IPS-15b (cell line): Measurements from ENCODE around the gene PET117.
A peak's percentile ranks its signal among the peaks of the same experiment; 100 is the strongest.
"Not testable (repeated sequence)": the region's sequence is repeated elsewhere in the genome, so short reads cannot be mapped to it uniquely, and the experiment has no call there.

ENCODE experiments used
- H3K27me3 ChIP-seq: one replicate; pipeline ENCODE4 v1.6.1; 2013; ENCODE audit warnings: low read length; ENCODE audit not compliant: control insufficient read depth, insufficient read depth
- H3K36me3 ChIP-seq: one replicate; pipeline ENCODE4 v1.6.1; 2013; ENCODE audit warnings: low read length; ENCODE audit not compliant: control insufficient read depth, insufficient read depth
- H3K4me1 ChIP-seq: one replicate; pipeline ENCODE4 v1.6.1; 2013; ENCODE audit warnings: mild to moderate bottlenecking, low read length; ENCODE audit not compliant: control insufficient read depth, insufficient read depth
- H3K4me3 ChIP-seq: one replicate; pipeline ENCODE4 v1.5.1; 2013; ENCODE audit warnings: low read depth, low read length
- H3K9ac ChIP-seq: one replicate; pipeline ENCODE4 v1.6.1; 2013; ENCODE audit warnings: low read depth, mild to moderate bottlenecking, low read length
- H3K9me3 ChIP-seq: one replicate; pipeline ENCODE4 v1.6.1; 2013; ENCODE audit warnings: mild to moderate bottlenecking, low read length; ENCODE audit not compliant: control insufficient read depth, insufficient read depth

The PET117 gene

GRCh38 chr20:18108326-18108725, 29.3 kb upstream of the PET117 start:
- no peaks in the 10 kb centered on the region for H3K27me3 ChIP-seq

GRCh38 chr20:18128574-18128973, 9.1 kb upstream of the PET117 start:
- not testable (repeated sequence) for H3K27me3 ChIP-seq, H3K9me3 ChIP-seq

More at GRCh38 chr20:18108326-18108725, 29.3 kb upstream of the PET117 start:
- Histone ChIP-seq H3K9me3 (no peaks in the 10 kb centered on the region), H3K9ac (no peak overlapping the region), H3K4me1 (no peaks in the 10 kb centered on the region), H3K36me3 (no peaks in the 10 kb centered on the region), H3K4me3 (no peak overlapping the region)

DNA sequence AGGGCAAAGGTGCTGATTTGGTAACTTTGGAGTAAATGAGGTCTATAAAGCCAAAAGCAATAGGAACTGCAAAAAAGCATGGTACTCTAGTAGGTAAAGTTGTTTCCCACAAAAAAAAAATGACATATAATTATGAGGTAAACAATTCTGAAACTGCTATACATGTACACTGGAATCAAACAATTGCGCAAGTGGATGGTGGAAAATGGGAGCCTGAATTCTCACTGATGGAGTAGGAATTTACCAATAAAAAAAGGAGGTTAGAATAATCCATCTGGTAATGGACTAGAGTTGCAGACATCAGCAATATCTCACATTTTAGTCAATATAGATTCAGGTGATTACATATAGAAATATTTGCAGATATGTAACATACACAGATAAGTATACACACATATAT, 5.0 kb upstream of the PET117 start:
- no peaks in the 10 kb centered on the region for H3K36me3 ChIP-seq
- peaks cover 7% of the 10 kb centered on the region for H3K27me3 ChIP-seq
- no peaks in the 10 kb centered on the region for H3K9me3 ChIP-seq
- no peak overlapping the region for H3K9ac ChIP-seq
- H3K4me3 ChIP-seq = no peak overlapping the region
- H3K4me1 ChIP-seq = no peaks in the 10 kb centered on the region

More at GRCh38 chr20:18128574-18128973, 9.1 kb upstream of the PET117 start:
- H3K36me3 ChIP-seq, H3K9ac ChIP-seq, H3K4me3 ChIP-seq, H3K4me1 ChIP-seq: not testable (repeated sequence)

GRCh38 chr20:18133962-18134361, 3.7 kb upstream of the PET117 start:
- H3K9me3 ChIP-seq = no peaks in the 10 kb centered on the region

GRCh38 chr20:18138266-18138582, 561 bp downstream of the PET117 start:
- peaks cover 7% of the 10 kb centered on the region for H3K27me3 ChIP-seq
- H3K9ac ChIP-seq = peak overlapping the region; percentile 94
- peak overlapping the region; percentile 95 for H3K4me3 ChIP-seq
- H3K36me3 ChIP-seq = peaks cover 7% of the 10 kb centered on the region
- H3K4me1 ChIP-seq = no peaks in the 10 kb centered on the region
- no peaks in the 10 kb centered on the region for H3K9me3 ChIP-seq

More at GRCh38 chr20:18133962-18134361, 3.7 kb upstream of the PET117 start:
- H3K4me3 ChIP-seq = no peak overlapping the region
- no peak overlapping the region for H3K9ac ChIP-seq
- H3K36me3 ChIP-seq = peaks cover 3% of the 10 kb centered on the region
- no peaks in the 10 kb centered on the region for H3K4me1 ChIP-seq
- H3K27me3 ChIP-seq = peaks cover 7% of the 10 kb centered on the region

GRCh38 chr20:18138639-18139583, 1.2 kb downstream of the PET117 start:
- Histone ChIP-seq H3K36me3 (peaks cover 7% of the 10 kb centered on the region), H3K9me3 (no peaks in the 10 kb centered on the region), H3K27me3 (peaks cover 7% of the 10 kb centered on the region), H3K4me3 (peak overlapping the region; percentile 95), H3K9ac (peak overlapping the region; percentile 94), H3K4me1 (no peaks in the 10 kb centered on the region)

- Histone ChIP-seq H3K27me3 (peaks cover 7% of the 10 kb centered on the region), H3K9me3 (no peaks in the 10 kb centered on the region), H3K4me3 (no peak overlapping the region), H3K36me3 (peaks cover 7% of the 10 kb centered on the region), H3K9ac (no peak overlapping the region), H3K4me1 (no peaks in the 10 kb centered on the region)
These were observed 2.2 kb downstream of the PET117 start for GRCh38 chr20:18139832-18140231.

DNA sequence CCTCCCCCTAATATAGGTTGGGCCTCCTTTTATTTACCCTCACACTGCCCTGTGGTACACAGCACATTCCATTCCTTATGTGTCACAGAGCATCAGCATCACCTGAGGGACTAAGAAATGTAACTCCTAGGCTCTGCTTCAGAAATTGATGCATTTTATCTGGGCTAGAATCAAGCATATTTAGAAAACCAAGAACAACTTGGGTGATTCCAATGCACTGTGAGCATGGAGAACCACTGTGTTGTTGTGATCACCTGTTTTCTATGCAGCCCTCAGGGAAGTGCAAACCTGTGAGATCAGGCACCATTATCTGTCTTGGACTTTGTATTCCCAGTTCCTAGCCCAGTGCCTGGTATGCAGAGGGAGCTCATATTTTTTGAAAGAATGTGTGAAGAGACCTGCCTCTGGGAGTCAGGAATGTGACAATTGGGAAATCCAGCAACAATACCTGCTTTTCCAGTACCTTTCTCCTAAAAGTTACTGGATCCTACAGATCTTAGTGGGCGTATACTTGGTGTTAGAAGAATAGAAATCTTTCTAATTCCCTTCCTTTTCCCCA, 7.0 kb downstream of the PET117 start:
- H3K9ac ChIP-seq = no peak overlapping the region
- H3K27me3 ChIP-seq = no peaks in the 10 kb centered on the region
- H3K4me3 ChIP-seq = no peak overlapping the region
- no peaks in the 10 kb centered on the region for H3K9me3 ChIP-seq
- H3K36me3 ChIP-seq = peaks cover 4% of the 10 kb centered on the region
- H3K4me1 ChIP-seq = no peaks in the 10 kb centered on the region

DNA sequence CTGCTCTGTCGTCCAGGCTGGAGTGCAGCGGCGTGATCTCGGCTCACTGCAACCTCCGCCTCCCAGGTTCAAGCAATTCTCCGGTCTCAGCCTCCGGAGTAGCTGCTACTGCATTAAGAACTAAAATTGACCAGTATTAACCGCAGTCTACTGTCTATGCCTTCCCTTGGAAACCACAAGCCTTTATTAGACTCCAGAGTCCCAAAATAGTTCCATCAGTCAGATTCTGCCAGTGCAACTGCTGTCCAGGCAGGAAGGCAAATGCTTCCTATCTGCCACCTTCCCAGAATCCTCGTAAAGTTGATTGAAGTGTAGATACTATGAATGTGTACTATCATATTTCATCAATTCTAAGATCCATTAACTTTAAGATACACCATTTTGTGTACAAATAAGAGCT, 16.7 kb downstream of the PET117 start:
- no peak overlapping the region for H3K9ac ChIP-seq
- peaks cover 4% of the 10 kb centered on the region for H3K36me3 ChIP-seq
- no peaks in the 10 kb centered on the region for H3K4me1 ChIP-seq
- no peaks in the 10 kb centered on the region for H3K9me3 ChIP-seq
- H3K4me3 ChIP-seq = no peak overlapping the region
- no peaks in the 10 kb centered on the region for H3K27me3 ChIP-seq

GRCh38 chr20:18156045-18156444, 18.4 kb downstream of the PET117 start:
- H3K27me3 ChIP-seq = no peaks in the 10 kb centered on the region
- no peaks in the 10 kb centered on the region for H3K9me3 ChIP-seq
- peak overlapping the region; percentile 37 for H3K9ac ChIP-seq
- H3K36me3 ChIP-seq = peaks cover 4% of the 10 kb centered on the region
- H3K4me3 ChIP-seq = no peak overlapping the region
- no peaks in the 10 kb centered on the region for H3K4me1 ChIP-seq

DNA sequence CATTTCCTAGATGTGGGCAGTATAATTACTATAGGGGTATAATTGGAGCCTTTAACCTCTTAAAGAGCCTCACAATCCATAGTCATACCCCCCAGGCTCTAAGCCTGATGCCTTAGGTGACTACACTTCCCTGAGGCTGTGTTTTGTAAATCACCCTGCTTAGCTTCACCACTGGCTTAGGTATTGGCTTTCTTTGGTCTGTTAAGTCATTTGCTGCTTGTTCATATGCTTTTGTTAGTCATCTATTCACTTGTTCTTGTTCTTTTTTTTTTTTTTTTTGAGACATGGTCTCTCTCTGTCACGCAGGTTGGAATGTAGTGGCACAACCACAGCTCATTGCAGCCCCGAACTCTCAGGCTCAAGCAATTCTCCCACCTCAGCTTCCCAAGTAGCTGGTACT, 26.7 kb downstream of the PET117 start:
- no peak overlapping the region for H3K9ac ChIP-seq
- H3K9me3 ChIP-seq = no peaks in the 10 kb centered on the region
- peaks cover 5% of the 10 kb centered on the region for H3K36me3 ChIP-seq
- H3K27me3 ChIP-seq = no peaks in the 10 kb centered on the region
- H3K4me1 ChIP-seq = peaks cover 10% of the 10 kb centered on the region
- H3K4me3 ChIP-seq = no peak overlapping the region

DNA sequence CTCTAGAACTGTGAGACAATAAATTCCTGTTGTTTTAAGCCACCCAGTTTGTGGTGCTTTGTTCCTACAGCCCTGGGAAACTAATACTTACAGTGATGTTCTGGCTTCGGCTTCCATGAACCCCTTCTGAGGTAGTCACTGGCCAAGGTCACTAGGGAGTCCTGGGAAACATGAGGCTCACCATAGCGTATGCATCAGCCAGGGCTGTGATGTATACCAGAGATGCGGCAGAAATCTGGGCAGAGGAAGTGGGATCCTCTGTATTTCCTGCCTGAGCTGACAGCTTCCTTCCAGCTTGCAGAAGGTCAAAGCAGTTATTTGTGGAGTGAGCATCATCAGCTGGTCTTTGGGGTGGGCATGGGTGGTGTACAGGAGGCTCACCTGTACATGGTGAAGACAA, 27.9 kb downstream of the PET117 start:
- H3K36me3 ChIP-seq = peaks cover 5% of the 10 kb centered on the region
- H3K4me1 ChIP-seq = peaks cover 10% of the 10 kb centered on the region
- no peak overlapping the region for H3K4me3 ChIP-seq
- H3K9ac ChIP-seq = no peak overlapping the region
- no peaks in the 10 kb centered on the region for H3K9me3 ChIP-seq
- H3K27me3 ChIP-seq = no peaks in the 10 kb centered on the region
